Ishikawa (cell line): ENCODE results near the gene NONO.

Experiments
- CEBPB ChIP-seq: IDR thresholded peaks from 2 replicates; pipeline ENCODE4 v1.6.1; 2012
- CREB1 ChIP-seq: IDR thresholded peaks from 2 replicates; pipeline ENCODE4 v1.6.1; 2012; ENCODE audit warnings: low read depth
- EGR1 ChIP-seq: IDR thresholded peaks from 2 replicates; pipeline ENCODE4 v1.6.1; 2012
- EP300 ChIP-seq: IDR thresholded peaks from 2 replicates; pipeline ENCODE4 v1.6.1; 2012; ENCODE audit warnings: borderline replicate concordance
- FOXM1 ChIP-seq: IDR thresholded peaks from 2 replicates; pipeline ENCODE4 v1.6.1; 2012; ENCODE audit warnings: low read depth, borderline replicate concordance
- MAX ChIP-seq: IDR thresholded peaks from 2 replicates; pipeline ENCODE4 v1.6.1; 2012
- NFIC ChIP-seq: IDR thresholded peaks from 2 replicates; pipeline ENCODE4 v1.6.1; 2012
- RAD21 ChIP-seq: IDR thresholded peaks from 2 replicates; pipeline ENCODE4 v1.6.1; 2012; ENCODE audit warnings: low read depth
- REST ChIP-seq: IDR thresholded peaks from 2 replicates; pipeline ENCODE4 v1.6.1; 2012; ENCODE audit warnings: low read depth, mild to moderate bottlenecking
- TAF1 ChIP-seq: IDR thresholded peaks from 2 replicates; pipeline ENCODE4 v1.6.1; 2012; ENCODE audit warnings: low read depth, mild to moderate bottlenecking
- TCF12 ChIP-seq: IDR thresholded peaks from 2 replicates; pipeline ENCODE4 v1.6.1; 2012; ENCODE audit warnings: low read depth
- TEAD4 ChIP-seq: IDR thresholded peaks from 2 replicates; pipeline ENCODE4 v1.6.1; 2012
- YY1 ChIP-seq: IDR thresholded peaks from 2 replicates; pipeline ENCODE4 v1.6.1; 2012; ENCODE audit warnings: low read depth
- ZBTB7A ChIP-seq: IDR thresholded peaks from 2 replicates; pipeline ENCODE4 v1.6.1; 2012; ENCODE audit warnings: low read depth
- TF ChIP-seq, protein P1 (sequence below): IDR thresholded peaks from 2 replicates; pipeline ENCODE4 v1.6.1; 2012

Gene NONO

DNA sequence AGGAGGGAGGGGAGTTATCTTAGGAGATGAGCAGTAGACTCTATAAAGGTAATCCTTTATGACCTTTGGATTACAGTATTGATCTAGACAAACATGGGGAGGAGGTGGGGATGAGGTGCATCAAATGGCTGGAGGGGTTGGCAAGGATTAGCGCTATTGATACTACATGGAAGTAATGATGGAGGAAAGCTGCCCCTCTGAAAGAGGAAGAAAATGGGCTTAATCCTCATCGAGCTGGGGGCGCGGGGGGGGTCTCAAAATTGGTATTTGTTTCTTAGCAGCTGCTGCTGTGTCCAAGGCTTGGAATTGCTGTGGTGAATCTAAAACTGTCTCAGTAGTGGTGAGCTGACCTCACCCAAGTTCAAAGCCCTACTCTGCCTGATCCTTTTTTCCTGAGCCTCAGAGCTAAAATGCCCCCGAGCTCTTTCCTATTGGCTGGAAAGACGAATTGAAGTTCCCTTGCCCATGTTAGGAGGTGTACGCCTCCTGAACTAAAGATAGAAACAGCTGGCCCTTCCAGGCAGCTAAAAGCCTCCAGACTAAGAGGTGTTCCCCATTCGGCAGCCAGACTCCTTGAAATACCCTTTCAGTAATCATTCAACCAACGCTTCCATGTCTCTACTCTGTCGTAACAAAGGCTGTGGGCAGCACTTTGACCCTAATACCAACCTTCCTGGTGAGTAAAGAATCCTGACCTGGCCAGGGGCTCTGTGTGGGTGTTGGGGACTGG is 17.9 kb downstream of the NONO start, which contains the start of gene ITGB1BP2:
Gene ITGB1BP2 (plus strand): TSS at position 556 of the 730 bp plus-strand sequence. CDS start 57 bp downstream, at position 613.
- TF ChIP-seq FOXM1 (no peak), CREB1 (no peak), TAF1 (no peak), ZBTB7A (no peak), CEBPB (no peak)
- TF ChIP-seq, protein P1, sequence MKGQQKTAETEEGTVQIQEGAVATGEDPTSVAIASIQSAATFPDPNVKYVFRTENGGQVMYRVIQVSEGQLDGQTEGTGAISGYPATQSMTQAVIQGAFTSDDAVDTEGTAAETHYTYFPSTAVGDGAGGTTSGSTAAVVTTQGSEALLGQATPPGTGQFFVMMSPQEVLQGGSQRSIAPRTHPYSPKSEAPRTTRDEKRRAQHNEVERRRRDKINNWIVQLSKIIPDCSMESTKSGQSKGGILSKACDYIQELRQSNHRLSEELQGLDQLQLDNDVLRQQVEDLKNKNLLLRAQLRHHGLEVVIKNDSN: no peak

- TF ChIP-seq TEAD4: no peak
- TF ChIP-seq ZBTB7A: no peak
- no peak for TF ChIP-seq EGR1
- TF ChIP-seq RAD21: no peak
- no peak for TF ChIP-seq FOXM1
- no peak for TF ChIP-seq TAF1
- TF ChIP-seq, protein P1: no peak
- no peak for TF ChIP-seq YY1
- no peak for TF ChIP-seq CEBPB
- no peak for TF ChIP-seq MAX
- no peak for TF ChIP-seq TCF12
- no peak for TF ChIP-seq CREB1
- TF ChIP-seq REST: no peak
- TF ChIP-seq NFIC: no peak
- TF ChIP-seq EP300: no peak
These were observed 19.2 kb downstream of the NONO start for GRCh38 chrX:71302461-71303213.

DNA sequence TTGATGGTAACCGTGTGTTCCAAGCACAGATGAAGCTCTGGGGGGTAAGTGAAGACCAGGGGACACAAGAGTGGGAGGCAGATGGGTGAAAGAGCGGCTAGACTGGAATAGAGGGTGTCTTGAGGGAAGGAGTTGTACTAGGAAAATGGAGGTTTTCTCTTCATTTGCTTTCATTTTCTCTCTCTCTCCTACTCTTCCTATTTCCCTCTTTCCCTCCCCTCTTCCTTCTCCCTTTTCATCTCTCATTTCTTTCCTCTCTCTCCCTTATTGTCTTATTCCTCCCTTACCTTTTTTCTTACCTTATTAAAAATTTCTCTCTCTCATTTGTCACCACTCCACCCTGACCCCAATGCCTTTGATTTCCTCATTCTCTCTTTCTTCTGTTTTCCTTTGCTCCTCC is 21.1 kb downstream of the NONO start:
- TF ChIP-seq, protein P1: no peak
- TF ChIP-seq CREB1 (no peak), CEBPB (no peak), FOXM1 (no peak), TCF12 (no peak), MAX (no peak), ZBTB7A (no peak), NFIC (no peak), EP300 (no peak), EGR1 (no peak), YY1 (no peak), REST (no peak), RAD21 (no peak), TEAD4 (no peak), TAF1 (no peak)

GRCh38 chrX:71315917-71316316 is 32.5 kb downstream of the NONO start:
- TF ChIP-seq RAD21 (no peak), YY1 (no peak), TEAD4 (no peak), FOXM1 (no peak), NFIC (no peak)

DNA sequence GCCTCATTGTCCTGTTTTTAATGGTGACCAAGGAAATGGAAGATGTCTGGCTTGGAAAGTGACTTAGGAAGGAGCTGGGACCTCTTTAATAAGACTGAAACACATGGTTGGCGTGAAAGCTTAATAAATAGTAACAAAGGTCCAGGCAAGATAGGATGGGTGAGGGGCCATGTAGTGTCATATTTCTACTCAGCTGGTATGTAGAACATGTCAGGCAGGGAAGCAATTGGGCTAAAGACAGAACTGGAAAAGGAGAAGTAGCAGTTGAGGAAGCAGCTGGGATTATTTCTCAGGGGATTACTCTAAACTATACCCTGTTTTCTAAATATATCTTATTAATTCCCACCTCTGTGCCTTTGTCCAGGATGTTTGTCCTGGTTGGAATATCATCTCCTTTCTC is 36.7 kb downstream of the NONO start:
- TF ChIP-seq FOXM1 (no peak), YY1 (no peak), CREB1 (no peak), TCF12 (no peak), TAF1 (no peak), NFIC (no peak), CEBPB (no peak)

DNA sequence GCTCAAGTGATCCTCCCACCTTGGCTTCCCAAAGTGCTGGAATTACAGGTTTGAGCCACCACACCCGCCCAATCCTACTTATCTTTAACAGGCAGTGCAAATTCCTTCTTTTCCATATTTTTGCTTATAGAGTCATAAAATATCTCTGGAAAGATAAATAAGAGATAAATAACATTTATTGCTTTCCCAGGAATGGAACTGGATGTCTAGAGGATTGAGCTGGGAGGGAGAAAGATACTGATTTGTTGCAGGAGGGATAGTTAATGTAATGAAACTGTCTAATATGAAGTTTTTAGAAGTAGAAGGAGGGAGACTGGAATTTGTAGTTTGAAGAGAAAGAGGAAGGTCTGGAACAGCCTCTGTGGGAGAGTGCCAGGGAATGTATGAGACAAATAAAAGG is 38.3 kb downstream of the NONO start:
- TF ChIP-seq CEBPB: no peak
- TF ChIP-seq TAF1: no peak
- TF ChIP-seq RAD21: no peak
- TF ChIP-seq, protein P1: no peak
- TF ChIP-seq CREB1: no peak
- TF ChIP-seq EGR1: no peak
- TF ChIP-seq TEAD4: no peak
- TF ChIP-seq MAX: no peak
